Body of pancreas (tissue), 4 donors: Measurements from ENCODE around the gene SSX2IP.

Experiments used
- CTCF ChIP-seq, 7 experiments: fragments of 450-650 bp in 4 of 7; fragments of 200-600 bp in 3 of 7; sonication (generic) in 3 of 7; IDR thresholded peaks; one replicate each; pipeline ENCODE4 v1.5.1; 2016 to 2019; ENCODE audit warnings: antibody characterized with exemption in 7 of 7
- POLR2A ChIP-seq, 3 donors: fragments of 450-650 bp; IDR thresholded peaks; one replicate each; pipeline ENCODE4 v1.6.1; 2016; ENCODE audit warnings: antibody characterized with exemption in 3 of 3, mild to moderate bottlenecking in 2 of 3

DNA sequence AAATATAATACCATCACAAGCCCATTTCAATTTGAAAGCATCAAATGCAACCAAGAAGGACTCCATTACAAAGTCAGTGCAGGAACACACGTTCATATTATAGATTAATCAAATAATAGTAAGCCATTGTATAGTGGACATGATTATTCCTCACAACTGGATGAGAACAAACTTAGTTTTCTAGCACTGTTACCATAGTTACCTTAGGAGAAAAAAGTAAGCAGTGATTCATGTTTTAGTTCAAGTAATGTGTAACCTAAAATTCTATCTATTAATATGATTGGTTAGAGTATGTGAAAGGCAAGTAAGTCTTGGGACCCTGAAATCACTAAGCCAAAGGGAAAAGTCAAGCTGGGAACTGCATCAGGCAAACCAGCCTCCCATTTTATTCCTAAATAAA, 15.2 kb downstream of the SSX2IP start:
- TF ChIP-seq CTCF (IDR thresholded peaks at IDR 0.05), result no peak
- no peak for TF ChIP-seq POLR2A (IDR thresholded peaks at IDR 0.05)
